Measurements from ENCODE around the gene EMILIN3. TPM values are rescaled to one million over a fixed set of nuclear protein-coding genes. Genes with fewer than 3 reads are reported as not detected.

Gene EMILIN3
- polyA plus RNA-seq (2013, experiment 1 of 2; ENCODE audit: insufficient read length), result 0.31 TPM
- polyA plus RNA-seq (2013, experiment 2 of 2; ENCODE audit: insufficient read length), result 1.1 TPM

- no peak for DNase-seq
These were observed at the start of gene EMILIN3 for GRCh38 chr20:41366546-41367392. TSS of gene EMILIN3 (minus strand) at chr20:41366818. CDS start at chr20:41366634, 184 bp downstream.

- DNase-seq, result no peak
These were observed 48.6 kb upstream of the EMILIN3 start for GRCh38 chr20:41415191-41415590.

GRCh38 chr20:41413169-41413568, 46.6 kb upstream of the EMILIN3 start:
- DNase-seq, result no peak

- no peak for DNase-seq
These were observed 45.9 kb upstream of the EMILIN3 start for GRCh38 chr20:41412324-41413120.

- peak; percentile 52 for DNase-seq
These were observed 44.8 kb upstream of the EMILIN3 start for GRCh38 chr20:41411391-41411847.

GRCh38 chr20:41408986-41409385, 42.4 kb upstream of the EMILIN3 start:
- no peak for DNase-seq

- no peak for DNase-seq
These were observed 41.7 kb upstream of the EMILIN3 start for GRCh38 chr20:41408156-41408794.

GRCh38 chr20:41407607-41408006, 41.0 kb upstream of the EMILIN3 start:
- no peak for DNase-seq

- no peak for DNase-seq
These were observed 40.4 kb upstream of the EMILIN3 start for GRCh38 chr20:41406896-41407444.

- DNase-seq, result no peak
These were observed 39.7 kb upstream of the EMILIN3 start for GRCh38 chr20:41406353-41406752.

GRCh38 chr20:41405436-41405835, 38.8 kb upstream of the EMILIN3 start:
- DNase-seq, result no peak

- DNase-seq, result no peak
These were observed 37.0 kb upstream of the EMILIN3 start for GRCh38 chr20:41403604-41404003.

- no peak for DNase-seq
These were observed 31.8 kb upstream of the EMILIN3 start for GRCh38 chr20:41398408-41398807.

GRCh38 chr20:41395667-41396664, 29.3 kb upstream of the EMILIN3 start:
- DNase-seq, result no peak

GRCh38 chr20:41394931-41395666, 28.5 kb upstream of the EMILIN3 start:
- no peak for DNase-seq

GRCh38 chr20:41394081-41394480, 27.5 kb upstream of the EMILIN3 start:
- no peak for DNase-seq

- DNase-seq, result no peak
These were observed 27.1 kb upstream of the EMILIN3 start for GRCh38 chr20:41393705-41394066.

GRCh38 chr20:41392871-41393704, 26.5 kb upstream of the EMILIN3 start:
- DNase-seq, result no peak

- no peak for DNase-seq
These were observed 25.7 kb upstream of the EMILIN3 start for GRCh38 chr20:41392295-41392694.

- peak; percentile 50 for DNase-seq
These were observed 25.0 kb upstream of the EMILIN3 start for GRCh38 chr20:41391587-41392001.
